ENCODE measurements around the gene KCNIP2.

KCNIP2 gene

GRCh38 chr10:101843032-101844021, at the start of gene KCNIP2:
Gene KCNIP2, minus strand, starts transcription at chr10:101843800. Its CDS starts 232 bp downstream, at chr10:101843568.
- DNase-seq, result peak; percentile 70 to 76

DNA sequence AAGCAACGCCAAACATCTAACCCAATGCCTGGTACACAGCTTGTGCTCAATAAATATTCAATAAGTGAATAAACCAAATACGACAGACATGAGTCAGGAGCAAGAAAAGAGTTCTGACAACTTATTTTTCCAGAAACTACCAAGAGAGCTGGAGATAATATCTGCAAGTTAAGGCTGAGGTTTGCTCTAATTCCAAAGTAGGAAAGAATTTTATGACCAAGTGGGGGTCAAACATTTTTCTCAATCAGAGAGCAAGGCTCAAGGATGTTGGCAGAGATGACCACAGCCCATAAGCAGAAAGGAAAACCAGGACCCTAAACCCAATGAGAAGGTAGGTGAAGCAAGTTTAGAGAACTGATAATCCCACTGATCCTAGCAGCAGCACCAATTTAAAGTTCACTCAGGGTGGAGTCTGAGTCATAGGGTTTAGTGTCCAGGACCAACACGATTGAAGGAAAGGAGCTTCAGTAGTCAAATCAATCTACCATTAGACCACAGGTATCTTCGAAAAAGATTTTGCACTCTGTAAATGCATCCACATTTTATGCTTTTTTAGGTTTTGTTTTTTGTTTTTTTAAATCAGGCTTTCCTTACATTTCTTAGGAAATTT, 49.3 kb upstream of the KCNIP2 start:
- no peak for DNase-seq

GRCh38 chr10:101889256-101890210, 45.9 kb upstream of the KCNIP2 start:
- DNase-seq, result peak; percentile 69 to 76

GRCh38 chr10:101888251-101888949, 44.8 kb upstream of the KCNIP2 start:
- DNase-seq, result no peak

DNA sequence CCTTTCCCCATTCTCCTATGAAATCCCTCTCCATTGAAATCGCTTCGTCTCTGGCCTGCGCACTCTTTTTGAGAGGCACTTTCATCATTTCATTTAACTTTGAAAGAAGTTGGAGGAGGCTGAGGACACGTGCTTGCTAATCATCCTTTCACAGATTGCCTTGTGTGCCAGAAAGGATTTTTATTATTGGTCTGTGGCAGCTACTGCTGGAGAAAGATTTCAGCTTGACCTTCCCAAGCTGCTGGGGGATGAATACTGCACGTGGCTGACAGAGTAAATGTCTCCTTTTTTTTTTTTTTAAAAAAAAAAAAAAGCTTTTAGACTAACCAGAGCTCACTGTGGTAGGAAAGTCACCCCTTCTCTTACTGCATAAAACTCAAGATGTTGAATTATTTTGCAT, 44.2 kb upstream of the KCNIP2 start:
- no peak for DNase-seq

- no peak for DNase-seq
These were observed 43.1 kb upstream of the KCNIP2 start for GRCh38 chr10:101886521-101887312.

DNA sequence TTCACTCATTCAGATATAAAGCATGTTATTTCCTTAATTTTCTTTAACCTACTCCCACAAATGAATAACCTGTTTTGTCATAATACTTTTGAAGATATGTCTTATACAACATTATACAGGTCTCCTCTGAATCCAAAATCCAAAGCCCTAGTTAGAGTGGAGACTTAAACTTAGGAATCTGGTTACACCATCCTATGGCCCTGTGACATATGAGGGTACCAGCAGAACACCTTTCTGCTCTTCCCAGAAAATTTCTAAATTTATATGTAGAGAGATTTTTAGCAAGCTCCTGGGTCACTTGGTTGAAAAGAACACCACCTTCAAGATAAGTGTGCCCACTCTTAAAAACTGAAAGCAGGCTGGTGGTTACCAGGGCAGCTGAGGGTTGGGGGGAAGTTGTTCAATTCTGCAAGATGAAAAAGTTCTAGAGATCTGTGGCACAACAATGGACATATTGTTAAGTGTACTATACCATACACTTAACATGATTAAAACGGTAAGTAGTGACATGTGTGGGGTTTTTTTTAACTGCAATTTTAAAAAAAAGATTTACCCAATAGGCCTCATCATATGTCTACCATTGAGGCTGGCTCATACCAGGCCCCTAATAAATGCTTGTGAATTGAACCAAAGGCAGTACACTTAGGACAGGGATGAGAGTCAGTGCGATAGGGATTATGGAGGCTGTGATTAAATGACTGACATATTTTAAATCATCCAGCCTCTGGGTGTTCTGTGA, 37.6 kb upstream of the KCNIP2 start:
- DNase-seq, result no peak

DNA sequence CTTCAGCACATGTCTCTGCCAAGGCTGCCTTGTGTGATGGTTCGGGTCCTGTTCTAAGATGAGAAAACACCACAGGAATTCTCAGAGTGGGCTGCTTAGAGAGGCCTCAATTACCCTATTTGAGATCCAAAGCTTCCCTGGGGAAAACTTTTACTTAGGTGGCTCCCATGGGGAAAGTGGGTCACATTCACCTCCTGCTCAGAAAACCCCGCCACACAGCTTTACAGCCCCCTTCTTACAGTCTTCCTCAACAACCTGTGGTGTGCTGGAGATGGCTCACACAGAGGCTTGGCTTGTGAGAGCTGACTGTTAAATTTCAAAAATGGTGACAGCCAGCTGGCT, 36.6 kb upstream of the KCNIP2 start:
- no peak for DNase-seq

- no peak for DNase-seq
These were observed 36.0 kb upstream of the KCNIP2 start for GRCh38 chr10:101879456-101880231.

- DNase-seq, result no peak
These were observed 35.3 kb upstream of the KCNIP2 start for GRCh38 chr10:101878869-101879268.

DNA sequence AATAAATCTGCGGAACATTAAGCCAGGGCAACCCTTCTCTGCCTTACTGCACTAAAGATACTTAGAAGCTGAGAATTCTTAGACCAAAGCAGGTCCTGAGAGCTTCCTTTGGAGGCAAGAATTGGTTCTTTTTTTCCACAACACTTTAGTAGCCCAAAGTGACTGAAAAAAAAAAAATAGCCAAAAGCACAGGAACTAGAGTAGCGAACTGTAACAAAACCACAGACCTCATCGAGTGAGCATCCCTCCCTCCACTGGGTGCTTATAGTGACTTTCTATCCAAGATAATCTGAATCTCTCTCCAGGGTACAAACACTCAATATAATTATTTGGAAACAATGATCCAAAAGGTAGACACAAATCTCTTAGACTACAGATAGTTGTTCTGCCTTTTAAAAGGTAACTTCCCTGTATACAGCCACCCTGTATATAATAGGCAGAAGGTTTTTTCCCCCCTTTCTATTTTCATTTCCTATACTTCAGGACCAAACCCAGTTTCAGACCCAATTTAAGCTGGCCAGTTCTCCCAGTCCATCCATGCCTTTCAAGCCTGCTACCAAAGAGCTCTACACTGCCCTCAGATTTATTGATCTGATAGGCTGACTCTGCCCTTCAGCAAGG, 31.6 kb upstream of the KCNIP2 start:
- DNase-seq, result no peak

DNA sequence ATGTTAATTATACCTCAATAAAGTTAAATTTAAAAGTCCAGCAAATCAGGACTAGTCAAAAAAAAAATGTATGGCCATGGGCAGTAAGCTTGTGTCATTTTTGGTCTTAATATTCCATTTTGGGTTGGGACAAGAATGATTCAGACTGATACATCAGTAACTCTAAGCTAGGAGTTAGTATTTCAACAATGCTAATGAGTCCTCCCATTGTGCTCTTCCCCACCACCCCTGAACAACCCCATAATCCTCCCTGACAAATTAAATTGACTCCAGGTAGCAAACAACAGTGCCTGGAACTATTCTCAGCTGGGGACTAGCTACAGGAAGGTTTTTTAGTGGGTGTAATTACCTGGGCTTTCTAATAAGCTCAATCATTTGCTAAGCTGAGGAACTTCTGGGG, 30.7 kb upstream of the KCNIP2 start:
- no peak for DNase-seq

DNA sequence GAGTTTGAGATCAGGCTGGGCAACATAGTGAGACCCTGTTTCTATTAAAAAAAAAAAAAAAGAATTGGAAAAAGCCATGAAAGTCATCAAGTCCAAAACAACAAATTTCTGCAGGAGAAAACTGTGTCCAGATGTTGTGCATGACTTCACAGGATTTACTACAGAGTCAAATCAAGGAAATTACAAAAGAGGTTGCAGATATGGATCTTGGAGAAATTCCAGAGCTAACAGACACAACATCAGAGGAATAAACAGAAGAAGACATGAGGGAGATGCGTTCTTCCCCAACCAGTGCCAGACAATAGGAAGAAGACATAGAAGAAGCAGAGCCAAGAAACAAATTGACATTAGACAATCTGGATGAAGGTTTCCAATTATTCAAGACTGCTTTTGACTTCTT, 24.3 kb upstream of the KCNIP2 start:
- DNase-seq, result no peak

GRCh38 chr10:101859530-101859929, 15.9 kb upstream of the KCNIP2 start:
- DNase-seq, result no peak

- no peak for DNase-seq
These were observed 15.3 kb upstream of the KCNIP2 start for GRCh38 chr10:101858723-101859500.

- DNase-seq, result no peak
These were observed 14.3 kb upstream of the KCNIP2 start for GRCh38 chr10:101857802-101858476.

DNA sequence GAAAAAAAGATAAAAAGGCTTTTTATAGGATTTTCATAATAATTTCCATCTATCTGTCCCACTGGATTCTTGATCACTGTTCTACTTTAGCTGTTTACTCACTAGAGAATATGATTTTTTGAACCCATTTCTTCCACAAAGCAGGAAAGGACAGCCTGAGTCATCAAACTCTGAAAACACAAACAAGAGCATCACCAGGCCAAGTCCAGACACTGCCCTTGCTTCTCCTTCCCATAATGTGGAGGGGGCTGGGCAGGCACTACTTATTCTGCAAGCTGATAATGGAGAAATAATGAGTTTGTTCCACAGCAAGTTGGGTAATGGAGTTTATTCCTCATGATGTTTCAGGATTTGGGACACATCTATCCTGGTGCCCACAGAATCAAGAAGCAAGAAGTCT, 13.0 kb upstream of the KCNIP2 start:
- no peak for DNase-seq
